Smooth muscle cell of the brain vasculature (primary cell): Measurements from ENCODE around the gene PLGRKT.
"Not testable (repeated sequence)": the region's sequence is repeated elsewhere in the genome, so short reads cannot be mapped to it uniquely, and the experiment has no call there.

ENCODE experiments used
- DNase-seq: peaks from one replicate; pipeline ENCODE4 v3.0.0-alpha.2; 2012; ENCODE audit warnings: low read depth, low spot score

The PLGRKT gene

DNA sequence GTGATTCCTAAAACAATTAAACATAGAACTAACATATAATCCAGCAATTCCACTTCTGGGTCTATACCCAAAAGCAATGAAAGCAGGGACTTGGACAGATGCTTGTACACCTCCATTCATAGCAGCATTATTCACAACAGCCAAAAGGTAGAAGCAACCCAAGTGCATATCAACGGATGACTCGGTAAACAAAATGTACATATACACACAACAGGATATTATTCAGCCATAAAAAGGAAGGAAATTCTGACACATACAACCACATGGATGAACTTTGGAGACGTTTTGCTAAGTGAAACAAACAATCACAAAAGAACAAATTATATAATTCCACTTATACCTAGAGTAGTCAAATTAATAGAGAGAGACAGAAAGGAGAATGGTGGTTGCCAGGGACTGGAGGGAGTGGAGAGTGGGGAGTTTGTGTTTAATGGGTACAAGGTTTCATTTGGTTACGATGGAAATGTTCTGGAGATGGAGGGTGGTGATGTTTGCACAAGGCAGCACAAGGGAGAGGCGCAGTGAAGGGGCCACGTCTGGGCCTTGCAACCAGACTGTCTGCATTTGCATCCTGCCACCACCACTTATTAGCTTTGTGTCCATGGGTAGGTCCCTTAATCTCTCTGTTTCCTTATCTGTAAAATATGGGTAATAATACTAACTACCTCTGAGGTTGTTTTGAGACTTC is 61.8 kb downstream of the PLGRKT start:
- no peak for DNase-seq

DNA sequence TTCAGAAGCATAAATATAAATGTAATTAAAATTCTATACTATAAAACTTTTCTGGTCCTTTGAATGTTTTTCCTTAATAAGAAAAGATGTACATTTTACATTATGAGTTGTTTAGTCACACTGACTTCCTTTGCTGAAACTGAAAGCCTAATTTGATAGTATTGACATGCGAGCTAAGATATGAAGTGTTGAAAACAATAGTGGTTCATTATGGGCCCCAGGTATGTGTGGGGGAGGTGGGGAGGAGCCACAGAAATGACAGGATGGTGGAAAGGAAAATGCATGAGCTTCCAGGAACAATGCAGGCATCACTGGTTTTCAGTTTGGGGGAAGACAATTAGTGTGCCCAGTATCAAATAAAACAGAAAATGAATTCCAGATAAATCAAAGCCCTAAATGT is 62.6 kb downstream of the PLGRKT start:
- DNase-seq, result no peak

DNA sequence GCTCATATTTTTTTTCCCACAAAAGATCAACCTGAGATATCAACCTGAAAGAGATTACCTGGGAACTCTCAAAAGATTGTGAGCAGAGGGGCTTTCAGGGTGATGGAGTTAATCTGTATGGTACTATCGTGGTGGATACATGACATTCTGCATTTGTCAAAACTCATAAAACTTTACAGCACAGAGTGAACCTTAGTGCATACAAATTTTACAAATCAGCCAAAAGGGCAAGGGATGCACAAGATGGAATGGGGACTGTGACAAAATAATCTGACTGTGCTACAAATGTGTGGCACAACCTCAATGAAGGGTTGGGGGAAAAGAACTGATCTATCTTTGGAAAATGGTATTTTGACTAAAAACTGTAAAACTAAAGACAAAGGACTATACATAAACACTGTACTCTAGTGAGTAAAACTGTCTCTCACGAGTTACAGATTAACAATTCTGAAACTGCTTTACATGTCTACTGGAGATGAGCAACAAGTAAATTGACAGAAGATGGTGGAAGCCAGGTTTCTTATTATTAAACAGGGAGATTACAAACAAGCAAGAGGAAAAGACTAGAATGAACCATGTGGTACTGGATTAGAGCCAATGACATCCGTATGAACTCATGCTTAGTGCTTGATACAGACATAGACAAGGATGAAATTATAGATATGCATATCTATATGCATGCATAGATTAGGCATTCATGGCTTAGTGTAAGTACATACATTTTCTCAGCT is 73.3 kb downstream of the PLGRKT start:
- DNase-seq, result no peak

DNA sequence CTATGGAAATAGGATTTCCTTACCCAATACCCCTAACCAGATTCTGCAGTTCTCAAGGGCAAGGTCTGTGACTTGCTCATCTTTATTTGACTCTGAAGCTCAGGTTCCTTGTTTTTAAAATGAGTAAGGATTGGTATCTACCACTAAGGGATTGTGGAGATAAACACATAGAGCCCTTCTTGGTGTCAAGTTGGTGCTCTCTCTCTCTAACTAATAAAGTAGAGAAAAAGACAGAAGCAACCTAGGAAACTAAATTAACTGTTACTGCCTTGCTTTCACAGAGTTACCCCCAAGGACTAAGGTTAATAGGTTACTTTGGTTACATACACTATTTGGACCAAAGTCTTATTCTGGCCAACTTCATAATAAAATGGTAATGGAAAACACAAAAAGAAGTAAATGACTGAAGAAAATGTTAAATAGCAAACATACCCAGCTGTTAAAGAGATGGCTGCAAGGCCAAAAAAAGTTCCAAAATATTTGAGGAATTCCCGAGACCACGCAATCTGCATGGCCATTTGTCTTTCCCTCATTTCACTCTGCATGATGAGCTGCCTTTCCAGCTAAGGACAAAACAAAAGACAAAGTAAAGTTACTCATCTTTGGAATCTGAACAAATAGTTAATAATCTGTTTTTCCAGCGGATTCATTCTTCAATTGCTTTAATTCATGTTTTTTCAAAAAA is 76.3 kb downstream of the PLGRKT start:
- DNase-seq, result no peak

DNA sequence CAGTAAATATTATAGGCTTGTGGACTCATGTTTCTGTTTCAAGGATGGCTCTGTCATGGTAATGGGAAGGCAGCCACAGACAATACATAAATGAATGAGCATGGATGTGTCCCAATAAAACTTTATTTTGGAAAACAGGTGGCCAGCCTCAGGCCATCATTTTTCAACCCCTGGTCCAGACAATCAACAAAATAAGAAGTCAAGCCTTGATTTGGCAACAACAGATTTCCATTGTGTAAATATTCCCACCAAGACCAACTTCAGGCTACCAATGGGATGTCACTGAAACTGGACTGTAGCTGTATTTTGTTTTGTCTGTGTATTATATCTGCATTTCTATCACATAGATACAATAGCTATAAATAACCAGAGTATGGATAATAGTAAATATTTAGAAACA is 77.4 kb downstream of the PLGRKT start:
- no peak for DNase-seq

DNA sequence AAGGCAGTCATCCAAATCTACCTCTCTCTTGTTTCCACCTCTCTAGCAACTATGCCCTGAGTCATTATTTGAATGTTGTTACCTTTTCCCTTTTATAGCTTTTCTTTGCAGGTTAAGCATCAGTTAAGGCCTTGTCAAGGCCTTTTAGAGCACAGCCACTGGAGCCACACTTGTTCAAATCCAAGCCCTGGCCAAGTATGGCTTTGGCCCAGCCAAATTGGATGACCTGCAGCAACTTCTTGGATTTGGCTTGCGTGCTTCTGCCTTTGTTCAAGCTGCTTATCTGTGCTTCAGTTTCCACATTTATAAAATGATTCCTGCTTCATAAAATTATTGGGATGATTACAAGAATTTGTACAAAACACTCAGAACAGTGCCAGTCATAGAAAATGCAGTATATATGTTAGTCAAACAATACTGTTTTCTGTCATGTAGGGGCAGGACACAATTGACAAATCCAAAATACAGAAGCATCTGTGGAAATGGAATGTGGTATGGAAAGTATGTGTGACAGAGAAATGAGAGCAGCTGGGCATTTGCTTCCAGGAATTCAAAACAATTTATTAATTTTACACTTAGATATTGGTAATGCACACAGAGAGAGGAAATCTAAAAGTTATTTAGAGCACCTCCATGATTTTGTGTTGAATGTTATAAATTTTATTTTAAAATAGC is 80.2 kb downstream of the PLGRKT start:
- no peak for DNase-seq

DNA sequence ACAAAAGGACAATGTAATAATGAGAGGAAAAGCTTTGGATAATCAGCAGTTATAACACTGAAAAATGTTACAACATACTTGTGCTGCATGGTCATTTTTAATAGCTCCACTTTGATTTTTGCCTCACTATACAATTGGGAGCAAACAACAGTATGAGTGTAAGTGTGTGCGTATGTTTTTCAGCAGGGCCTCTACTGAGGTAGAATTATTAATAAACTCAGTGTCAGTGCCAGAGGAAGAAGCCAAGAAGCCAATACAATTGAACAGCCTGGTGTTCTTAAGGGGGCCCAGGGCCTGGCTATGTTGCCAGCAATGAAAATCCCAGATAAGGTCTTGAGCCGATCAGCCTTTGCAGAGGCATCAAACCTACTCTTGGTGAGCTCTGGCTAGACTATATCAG is 81.9 kb downstream of the PLGRKT start:
- no peak for DNase-seq

DNA sequence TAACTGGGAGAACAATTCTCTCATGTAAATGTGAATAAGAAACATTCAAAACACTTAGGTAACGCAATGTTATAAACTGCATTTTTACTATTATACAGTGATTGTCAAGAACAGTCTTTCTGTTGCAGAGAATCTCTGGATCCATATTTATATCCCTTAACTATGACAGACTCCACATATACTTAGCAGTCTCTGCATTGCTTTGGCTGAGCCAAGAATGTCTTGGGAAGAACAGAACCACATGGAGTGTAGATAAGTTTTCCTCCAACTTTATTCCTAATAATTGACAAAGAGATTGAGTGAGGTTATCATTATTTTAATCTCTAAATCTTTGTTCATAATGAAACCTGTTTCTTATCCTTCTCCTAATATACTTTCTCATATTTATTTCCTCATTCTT is 82.5 kb downstream of the PLGRKT start:
- DNase-seq, result no peak

DNA sequence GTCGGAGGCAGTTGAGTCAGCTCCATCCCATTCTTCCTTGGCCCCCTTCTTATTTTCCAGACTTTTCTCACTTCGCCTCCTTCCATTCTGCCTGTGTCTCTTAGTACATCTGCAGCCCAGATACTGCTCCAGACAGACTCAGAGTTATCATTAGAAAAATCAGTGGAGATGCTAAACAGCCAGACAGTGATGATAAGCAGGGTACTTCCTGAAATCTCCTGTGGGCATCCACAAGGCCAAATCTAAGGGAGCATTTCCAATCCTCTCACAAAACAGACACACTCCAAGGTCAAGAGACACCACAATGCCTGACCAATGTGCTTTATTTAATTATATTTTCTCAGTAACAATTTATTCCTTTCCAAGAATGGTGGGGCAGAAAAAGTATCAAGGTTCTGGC is 83.5 kb downstream of the PLGRKT start:
- no peak for DNase-seq

DNA sequence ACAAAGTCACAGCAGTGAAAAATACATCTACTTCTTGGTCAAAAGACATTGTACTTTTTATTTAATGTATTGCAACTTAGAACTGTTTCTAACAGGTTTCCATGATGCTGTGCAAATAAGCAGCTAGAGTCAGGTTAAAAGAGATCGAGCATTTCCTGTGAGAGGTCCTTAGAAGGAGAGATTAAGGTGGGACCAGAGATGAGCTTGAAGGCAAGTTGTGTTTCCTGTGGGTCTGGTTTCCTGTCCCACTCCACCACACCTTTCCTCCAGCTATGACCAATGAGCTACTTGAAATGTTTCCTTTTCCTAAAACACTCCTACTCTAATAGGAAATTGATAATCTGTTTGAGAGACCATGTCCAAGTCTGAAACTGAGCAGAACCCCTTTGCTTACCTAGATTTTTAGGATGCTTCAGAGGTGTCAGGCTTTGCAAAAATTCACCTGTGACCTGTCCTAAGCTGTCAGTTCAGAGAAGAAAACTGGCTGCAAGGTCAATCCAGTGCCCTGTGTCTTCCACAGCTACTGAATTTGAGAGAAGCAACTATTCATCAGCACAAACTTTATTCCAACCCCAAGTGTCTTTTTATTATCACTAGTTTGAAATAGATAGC is 85.0 kb downstream of the PLGRKT start:
- DNase-seq, result no peak

DNA sequence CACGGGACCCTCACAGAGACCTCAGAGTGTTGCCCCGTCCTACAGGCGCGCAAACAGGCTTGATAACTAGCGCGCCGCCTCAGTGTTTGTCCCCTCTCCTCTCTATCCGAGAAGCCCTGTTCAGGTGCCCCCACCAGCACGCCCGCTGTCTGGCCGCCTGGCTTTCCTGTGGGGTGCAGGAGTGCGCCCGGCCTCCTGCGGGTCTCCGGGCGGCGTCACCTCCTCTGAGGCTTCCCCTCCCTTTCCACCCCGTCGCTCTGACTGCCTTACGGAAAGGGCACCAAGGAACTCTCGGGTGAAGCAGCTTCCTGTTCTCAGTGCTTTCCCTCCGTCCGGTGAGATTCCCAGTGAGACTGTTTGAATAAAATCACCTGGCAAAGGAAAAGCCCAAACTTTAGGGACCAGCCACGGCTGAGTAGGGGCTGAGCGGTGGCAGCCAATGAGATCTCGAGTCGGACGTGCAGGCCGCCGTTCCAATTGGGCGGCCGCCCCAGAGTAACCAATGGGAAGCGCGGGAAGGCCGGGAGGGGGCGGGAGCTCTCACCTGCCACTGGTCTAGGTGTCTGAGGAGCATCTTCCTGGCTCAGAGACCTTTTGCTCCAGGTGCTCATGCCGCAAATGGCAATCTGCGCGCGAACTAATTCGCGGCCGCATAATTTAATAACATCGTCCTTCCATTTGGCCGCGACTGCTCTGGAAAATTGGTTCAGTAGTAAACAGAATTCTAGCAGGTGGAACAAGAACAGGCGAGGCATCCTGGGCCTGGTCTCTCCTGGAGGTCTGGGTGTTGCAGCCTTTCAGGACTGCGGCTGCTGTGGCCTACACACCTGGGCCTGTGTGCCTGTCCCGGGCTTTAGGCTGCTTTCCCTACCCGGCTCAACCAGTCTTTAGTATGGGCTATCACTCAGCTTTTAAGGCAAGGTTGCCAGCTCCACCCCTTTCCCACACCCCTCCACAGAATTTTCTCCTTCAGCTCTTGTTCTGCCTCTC is 98.4 kb downstream of the PLGRKT start, which contains the start of gene RLN1:
TSS of gene RLN1 (minus strand) at position 885 of the 990 bp plus-strand sequence. CDS start at position 755, 130 bp downstream.
- DNase-seq, result not testable (repeated sequence)

DNA sequence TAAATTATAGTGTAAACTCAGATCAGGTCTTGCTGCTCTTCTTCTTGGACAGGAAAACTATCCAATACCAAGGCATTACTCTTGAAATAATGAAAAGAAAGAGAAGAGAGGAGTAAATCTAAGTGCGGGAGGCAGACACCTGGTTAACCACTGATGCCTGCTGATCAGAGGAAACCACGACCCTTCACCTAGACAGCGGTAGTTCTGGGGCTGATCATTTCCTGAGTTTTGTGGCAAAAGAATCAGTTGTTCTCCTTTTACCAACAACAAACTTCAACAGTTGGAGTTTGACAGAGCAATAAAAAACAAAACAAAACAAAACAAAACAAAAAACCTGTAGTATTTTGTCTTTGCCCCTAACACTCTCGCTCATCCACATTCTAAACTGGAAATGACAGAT is 101.0 kb downstream of the PLGRKT start:
- no peak for DNase-seq

DNA sequence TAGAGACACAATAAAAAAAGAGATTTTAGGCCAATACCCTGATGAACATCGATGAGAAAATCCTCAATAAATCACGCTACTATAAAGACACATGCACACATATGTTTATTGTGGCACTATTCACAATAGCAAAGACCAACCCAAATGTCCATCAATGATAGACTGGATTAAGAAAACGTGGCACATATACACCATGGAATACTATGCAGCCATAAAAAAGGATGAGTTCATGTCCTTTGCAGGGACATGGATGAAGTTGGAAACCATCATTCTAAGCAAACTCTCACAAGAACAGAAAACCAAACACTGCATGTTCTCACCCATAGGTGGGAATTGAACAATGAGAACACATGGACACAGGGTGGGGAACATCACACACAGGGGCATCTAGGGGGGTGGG is 106.4 kb downstream of the PLGRKT start:
- not testable (repeated sequence) for DNase-seq

DNA sequence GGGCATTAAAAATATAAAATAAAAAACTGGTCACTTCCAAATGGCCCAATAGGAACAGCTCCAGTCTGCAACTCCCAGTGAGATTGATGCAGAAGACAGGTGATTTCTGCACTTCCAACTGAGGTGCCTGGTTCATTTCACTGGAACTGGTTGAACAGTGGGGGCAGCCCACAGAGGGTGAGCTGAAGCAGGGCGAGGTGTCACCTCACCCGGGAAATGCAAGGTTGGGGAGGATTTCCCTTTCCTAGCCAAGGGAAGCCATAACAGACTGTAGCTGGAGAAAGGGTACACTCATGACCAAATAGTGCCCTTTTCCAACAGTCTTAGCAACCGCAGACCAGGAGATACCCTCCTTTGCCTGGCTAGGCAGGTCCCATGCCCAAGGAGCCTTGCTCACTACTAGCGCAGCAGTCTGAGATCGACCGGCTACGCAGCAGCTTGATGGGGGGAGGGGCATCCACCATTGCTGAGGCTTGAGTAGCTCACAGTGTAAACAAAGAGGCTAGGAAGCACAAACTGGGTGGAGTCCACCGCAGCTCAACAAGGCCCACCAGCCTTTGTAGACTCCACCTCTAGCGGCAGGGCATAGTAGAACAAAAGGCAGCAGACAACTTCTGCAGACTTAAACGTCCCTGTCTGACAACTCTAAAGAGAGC is 110.7 kb downstream of the PLGRKT start:
- no peak for DNase-seq

DNA sequence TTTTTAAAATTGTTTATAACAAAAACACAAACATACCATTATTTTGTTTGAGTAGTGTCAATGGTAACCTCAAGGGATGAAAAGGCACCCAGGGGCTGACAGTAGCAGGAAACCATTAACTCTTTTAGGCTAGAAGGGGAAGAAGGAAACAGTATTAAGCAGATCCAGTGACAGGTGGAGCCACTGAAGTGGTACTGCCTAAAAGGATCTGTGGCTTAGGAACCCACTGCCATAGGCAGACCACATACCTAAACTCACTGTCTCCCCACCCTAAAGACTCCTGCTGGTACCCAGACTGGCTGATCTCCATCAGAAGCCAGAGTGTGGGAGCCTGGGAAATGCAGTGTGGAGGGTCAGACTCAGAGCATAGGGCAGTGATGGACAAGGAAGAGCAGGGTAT is 111.5 kb downstream of the PLGRKT start:
- no peak for DNase-seq

DNA sequence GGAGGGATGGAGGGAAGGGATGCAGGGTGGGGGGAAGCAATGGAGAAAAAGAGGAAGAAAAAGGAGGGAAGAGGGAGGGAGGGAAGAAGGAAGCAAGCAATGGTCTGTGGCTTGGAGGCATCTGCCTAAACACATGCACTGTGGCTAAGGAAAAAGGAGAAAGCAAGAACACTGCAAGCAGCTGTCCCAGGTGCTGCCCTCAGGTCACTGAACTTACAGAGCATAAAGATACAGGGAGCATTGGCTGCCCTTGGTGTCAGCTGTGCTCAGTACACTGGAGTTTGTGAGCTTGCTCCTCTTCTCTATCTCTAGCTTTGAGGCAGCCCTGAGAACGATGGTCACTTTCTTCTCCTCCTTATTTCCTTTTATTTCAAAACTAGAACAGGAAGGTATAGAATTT is 116.1 kb downstream of the PLGRKT start:
- not testable (repeated sequence) for DNase-seq

DNA sequence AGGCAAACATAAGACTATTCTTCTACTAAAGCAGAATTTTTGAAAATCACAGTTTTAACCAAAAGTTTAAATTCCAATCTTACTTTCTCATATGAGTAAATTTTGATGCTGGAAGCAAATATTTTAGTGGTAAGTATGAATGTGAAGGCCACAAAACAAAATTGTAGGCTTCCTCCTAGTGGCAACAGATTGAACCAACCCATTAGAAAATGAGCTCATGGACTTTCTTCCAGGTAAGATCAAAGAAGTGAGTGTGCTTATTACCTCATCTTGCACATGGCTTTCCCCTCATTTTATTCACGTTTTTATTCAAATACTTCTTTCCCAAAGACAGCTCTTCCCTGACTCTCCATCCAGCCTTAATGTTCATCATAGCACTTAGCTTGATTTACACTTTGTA is 116.7 kb downstream of the PLGRKT start:
- no peak for DNase-seq

DNA sequence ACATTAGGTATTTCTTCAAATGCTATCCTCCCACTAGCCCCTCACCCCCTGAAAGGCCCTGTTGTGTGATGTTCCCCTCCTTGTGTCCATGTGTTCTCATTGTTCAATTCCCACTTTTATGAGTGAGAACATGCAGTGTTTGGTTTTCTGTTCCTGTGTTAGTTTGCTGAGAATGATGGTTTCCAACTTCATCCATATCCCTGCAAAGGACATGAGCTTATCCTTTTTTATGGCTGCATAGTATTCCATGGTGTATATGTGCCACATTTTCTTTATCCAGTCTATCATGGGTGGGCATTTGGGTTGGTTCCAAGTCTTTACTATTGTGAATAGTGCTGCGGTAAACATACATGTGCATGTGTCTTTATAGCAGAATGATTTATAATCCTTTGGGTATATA is 121.3 kb downstream of the PLGRKT start:
- DNase-seq, result not testable (repeated sequence)

DNA sequence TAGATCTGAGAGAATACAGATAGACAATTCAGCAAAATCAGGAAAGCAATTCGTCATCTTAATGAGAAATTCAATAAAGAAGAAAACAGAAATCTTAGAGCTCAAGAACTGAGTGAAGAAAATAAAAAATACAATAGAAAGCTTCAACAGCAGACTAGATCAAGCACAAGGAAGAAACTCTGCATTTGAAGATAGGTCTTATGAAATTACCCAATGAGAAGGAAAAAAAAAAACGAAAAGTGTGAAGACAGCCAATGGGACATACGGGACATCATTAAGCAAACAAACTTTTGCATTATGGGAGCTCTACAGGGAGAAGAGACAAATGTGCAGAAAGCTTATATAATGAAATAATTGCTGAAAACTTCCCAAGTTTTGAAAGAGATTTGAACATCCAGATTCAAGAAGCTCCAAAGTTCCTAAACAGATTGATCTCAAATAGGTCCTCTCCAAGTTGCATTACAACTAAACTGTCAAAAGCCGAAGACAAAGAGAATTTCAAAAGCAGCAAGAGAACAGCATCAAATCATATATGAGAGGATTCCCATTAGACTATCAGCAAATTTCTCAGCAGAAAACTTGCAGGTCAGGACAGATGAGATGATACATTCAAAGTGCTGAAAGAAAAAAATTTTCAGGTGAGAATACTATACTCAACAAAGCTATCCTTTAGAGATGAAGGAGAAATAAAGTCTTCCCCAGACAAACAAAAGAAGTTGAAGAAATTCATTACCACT is 122.4 kb downstream of the PLGRKT start:
- DNase-seq, result no peak
